Type B pancreatic cell (in vitro differentiated cells): ENCODE measurements around the gene ITPKC. TPM values are rescaled to one million over a fixed set of nuclear protein-coding genes. Genes with fewer than 3 reads are reported as not detected.
A peak's percentile ranks its signal among the peaks of the same experiment; 100 is the strongest.

Experiments used
- DNase-seq: peaks from one replicate; pipeline ENCODE4 v3.0.0; 2021; ENCODE audit warnings: mixed read lengths; ENCODE audit not compliant: unreplicated experiment; ENCODE audit errors: extremely low spot score
- H3K27ac Mint-ChIP-seq: 2 replicates; pipeline ENCODE4 v1.8.0; 2021; ENCODE audit warnings: mild to moderate bottlenecking, mixed read lengths
- H3K27me3 Mint-ChIP-seq: 2 replicates; pipeline ENCODE4 v1.8.0; 2021; ENCODE audit warnings: mixed read lengths
- H3K36me3 Mint-ChIP-seq: 2 replicates; pipeline ENCODE4 v1.8.0; 2021; ENCODE audit warnings: mixed read lengths
- H3K4me1 Mint-ChIP-seq: one replicate; pipeline ENCODE4 v1.8.0; 2021; ENCODE audit warnings: mixed read lengths; ENCODE audit not compliant: unreplicated experiment
- H3K4me3 Mint-ChIP-seq: 2 replicates; pipeline ENCODE4 v1.8.0; 2021; ENCODE audit warnings: mild to moderate bottlenecking, mixed read lengths
- H3K9me3 Mint-ChIP-seq: 2 replicates; pipeline ENCODE4 v1.8.0; 2021; ENCODE audit warnings: mixed read lengths
- total RNA-seq: library from RNA; stranded (reverse); gene quantifications from 2 replicates; pipeline ENCODE4 v1.2.1, GENCODE V29; 2021; ENCODE audit warnings: low replicate concordance
- TF ChIP-seq, protein P1 (sequence below): fragments of 200-600 bp; sonication (generic); conservative IDR thresholded peaks from 2 replicates; pipeline ENCODE4 v1.5.0; 2021; ENCODE audit warnings: antibody characterized with exemption, mild to moderate bottlenecking

ITPKC gene
- total RNA-seq, 1 donor from 2014 or later = 22.4 TPM

DNA sequence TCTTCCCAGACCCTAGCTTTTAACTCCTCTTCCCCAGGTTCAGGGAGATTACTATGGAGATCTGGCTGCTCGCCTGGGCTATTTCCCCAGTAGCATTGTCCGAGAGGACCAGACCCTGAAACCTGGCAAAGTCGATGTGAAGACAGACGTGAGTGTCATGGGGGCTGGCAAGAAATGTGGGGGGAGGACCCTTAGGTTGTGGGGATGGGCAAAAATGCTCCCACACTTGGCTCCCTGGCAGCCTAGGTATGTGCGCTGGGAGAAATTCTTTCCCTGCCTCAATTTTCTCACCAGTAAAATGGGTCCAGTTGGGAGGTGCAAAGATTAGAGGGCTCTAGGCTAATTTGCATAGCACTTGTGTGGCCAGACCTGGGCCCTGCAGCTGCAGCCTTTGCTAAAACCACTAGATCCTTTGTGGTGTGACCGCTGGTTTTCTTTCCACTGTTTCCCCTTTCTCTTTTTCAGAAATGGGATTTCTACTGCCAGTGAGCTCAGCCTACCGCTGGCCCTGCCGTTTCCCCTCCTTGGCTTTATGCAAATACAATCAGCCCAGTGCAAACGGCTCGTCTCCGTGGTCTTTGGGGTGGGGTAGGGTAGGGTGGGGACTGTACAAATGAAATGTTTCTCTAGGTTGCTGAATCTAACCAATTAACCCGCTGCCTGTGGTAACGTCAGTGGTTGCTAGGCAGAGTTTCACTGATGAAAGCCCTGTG, 60.2 kb downstream of the ITPKC start:
- H3K9me3 Mint-ChIP-seq = no peaks in the 10 kb centered on the region

DNA sequence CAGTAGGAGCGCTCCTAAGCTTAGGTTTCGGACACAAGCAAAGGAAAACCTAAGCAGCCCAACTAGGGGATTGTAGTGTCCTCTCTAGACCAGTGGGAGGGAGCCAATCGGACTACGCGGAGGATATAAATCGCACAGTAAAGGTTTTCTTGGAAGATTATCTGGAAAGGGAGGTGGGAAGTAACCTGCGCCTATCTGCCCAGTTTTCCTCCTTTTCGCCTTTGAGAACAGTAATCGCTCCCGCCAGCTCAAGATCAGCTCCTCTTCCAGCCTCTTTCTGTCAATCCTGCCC, 60.7 kb downstream of the ITPKC start:
- no peaks in the 10 kb centered on the region for H3K27me3 Mint-ChIP-seq
- H3K4me3 Mint-ChIP-seq = peak overlapping the region; percentile 89
- H3K27ac Mint-ChIP-seq = peak overlapping the region; percentile 100

More for the DNA sequence above, 60.2 kb downstream of the ITPKC start:
- TF ChIP-seq, protein P1, sequence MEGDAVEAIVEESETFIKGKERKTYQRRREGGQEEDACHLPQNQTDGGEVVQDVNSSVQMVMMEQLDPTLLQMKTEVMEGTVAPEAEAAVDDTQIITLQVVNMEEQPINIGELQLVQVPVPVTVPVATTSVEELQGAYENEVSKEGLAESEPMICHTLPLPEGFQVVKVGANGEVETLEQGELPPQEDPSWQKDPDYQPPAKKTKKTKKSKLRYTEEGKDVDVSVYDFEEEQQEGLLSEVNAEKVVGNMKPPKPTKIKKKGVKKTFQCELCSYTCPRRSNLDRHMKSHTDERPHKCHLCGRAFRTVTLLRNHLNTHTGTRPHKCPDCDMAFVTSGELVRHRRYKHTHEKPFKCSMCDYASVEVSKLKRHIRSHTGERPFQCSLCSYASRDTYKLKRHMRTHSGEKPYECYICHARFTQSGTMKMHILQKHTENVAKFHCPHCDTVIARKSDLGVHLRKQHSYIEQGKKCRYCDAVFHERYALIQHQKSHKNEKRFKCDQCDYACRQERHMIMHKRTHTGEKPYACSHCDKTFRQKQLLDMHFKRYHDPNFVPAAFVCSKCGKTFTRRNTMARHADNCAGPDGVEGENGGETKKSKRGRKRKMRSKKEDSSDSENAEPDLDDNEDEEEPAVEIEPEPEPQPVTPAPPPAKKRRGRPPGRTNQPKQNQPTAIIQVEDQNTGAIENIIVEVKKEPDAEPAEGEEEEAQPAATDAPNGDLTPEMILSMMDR = no peak
- H3K36me3 Mint-ChIP-seq = peaks cover 3% of the 10 kb centered on the region
- peak overlapping the region; percentile 100 for H3K27ac Mint-ChIP-seq
- no peaks in the 10 kb centered on the region for H3K27me3 Mint-ChIP-seq
- H3K4me3 Mint-ChIP-seq = peak overlapping the region; percentile 89
- peak; percentile 88 for DNase-seq
- H3K4me1 Mint-ChIP-seq = peaks cover 17% of the 10 kb centered on the region

GRCh38 chr19:40777937-40778705, 61.2 kb downstream of the ITPKC start, which contains the start of gene RAB4B:
Gene RAB4B (plus strand): TSS chr19:40778247. CDS start chr19:40778376, 129 bp downstream.
- TF ChIP-seq, protein P1 = no peak
- Mint-ChIP-seq H3K9me3 (no peaks in the 10 kb centered on the region), H3K36me3 (peaks cover 4% of the 10 kb centered on the region), H3K4me1 (peaks cover 17% of the 10 kb centered on the region), H3K4me3 (peak within 1 kb of the TSS; percentile 89), H3K27ac (peak within 1 kb of the TSS; percentile 100), H3K27me3 (no peaks in the 10 kb centered on the region)
- peak; percentile 100 for DNase-seq

More for the DNA sequence above, 60.7 kb downstream of the ITPKC start:
- DNase-seq = no peak
- TF ChIP-seq, protein P1 = no peak
- H3K36me3 Mint-ChIP-seq = peaks cover 4% of the 10 kb centered on the region
- peaks cover 17% of the 10 kb centered on the region for H3K4me1 Mint-ChIP-seq
- no peaks in the 10 kb centered on the region for H3K9me3 Mint-ChIP-seq

DNA sequence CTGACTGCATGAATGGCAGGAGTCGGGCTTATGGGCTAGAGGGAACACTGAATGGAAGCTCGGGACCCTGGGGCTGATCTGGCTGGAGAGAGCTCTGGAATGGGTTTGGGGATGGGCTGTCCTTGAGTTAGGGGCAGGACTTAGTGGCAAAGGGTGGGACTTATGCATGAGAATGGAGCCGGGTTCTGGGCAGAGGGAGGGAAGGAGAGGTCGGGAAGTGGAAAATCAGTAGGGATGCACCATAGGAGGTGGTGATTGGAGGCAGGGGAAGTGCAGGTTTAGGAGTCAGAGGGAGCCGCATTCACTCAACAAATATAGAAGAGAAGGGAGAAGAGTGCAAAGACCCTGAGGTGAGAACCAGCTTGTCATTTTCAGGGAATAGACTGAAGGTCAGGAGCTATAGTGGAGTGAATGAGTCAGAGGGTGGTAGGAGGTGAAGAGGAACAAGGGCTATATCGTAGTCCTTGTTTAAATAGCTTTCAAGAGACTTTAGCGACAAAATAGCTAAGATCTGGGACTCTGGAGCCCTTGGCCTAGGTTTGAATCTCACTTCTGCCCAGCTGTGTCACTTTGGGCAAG, 61.9 kb downstream of the ITPKC start:
- Mint-ChIP-seq H3K27me3 (no peaks in the 10 kb centered on the region), H3K27ac (peak overlapping the region; percentile 100), H3K4me1 (peaks cover 17% of the 10 kb centered on the region), H3K9me3 (no peaks in the 10 kb centered on the region), H3K36me3 (peaks cover 4% of the 10 kb centered on the region), H3K4me3 (peak overlapping the region; percentile 89)
- no peak for DNase-seq
- TF ChIP-seq, protein P1 = no peak

- H3K36me3 Mint-ChIP-seq = peaks cover 4% of the 10 kb centered on the region
- no peak for DNase-seq
- H3K27me3 Mint-ChIP-seq = no peaks in the 10 kb centered on the region
- no peaks in the 10 kb centered on the region for H3K9me3 Mint-ChIP-seq
- H3K27ac Mint-ChIP-seq = no peak overlapping the region
- no peak overlapping the region for H3K4me3 Mint-ChIP-seq
- TF ChIP-seq, protein P1 = no peak
- peaks cover 17% of the 10 kb centered on the region for H3K4me1 Mint-ChIP-seq
These were observed 63.7 kb downstream of the ITPKC start for GRCh38 chr19:40780582-40780981.
